Measurements from ENCODE around the gene OPCML.

- TF ChIP-seq CTCF (IDR thresholded peaks at IDR 0.05) (no peak), POLR2A (IDR thresholded peaks at IDR 0.05) (no peak), POLR2AphosphoS5 (IDR thresholded peaks at IDR 0.05) (no peak)
These were observed 810.8 kb downstream of the OPCML start for GRCh38 chr11:132721526-132721925.

All from prostate gland (tissue), 2 donors.